ENCODE results near the gene DBNL.
A peak's percentile ranks its signal among the peaks of the same experiment; 100 is the strongest.
"Not testable (repeated sequence)": the region's sequence is repeated elsewhere in the genome, so short reads cannot be mapped to it uniquely, and the experiment has no call there.

Gene DBNL

DNA sequence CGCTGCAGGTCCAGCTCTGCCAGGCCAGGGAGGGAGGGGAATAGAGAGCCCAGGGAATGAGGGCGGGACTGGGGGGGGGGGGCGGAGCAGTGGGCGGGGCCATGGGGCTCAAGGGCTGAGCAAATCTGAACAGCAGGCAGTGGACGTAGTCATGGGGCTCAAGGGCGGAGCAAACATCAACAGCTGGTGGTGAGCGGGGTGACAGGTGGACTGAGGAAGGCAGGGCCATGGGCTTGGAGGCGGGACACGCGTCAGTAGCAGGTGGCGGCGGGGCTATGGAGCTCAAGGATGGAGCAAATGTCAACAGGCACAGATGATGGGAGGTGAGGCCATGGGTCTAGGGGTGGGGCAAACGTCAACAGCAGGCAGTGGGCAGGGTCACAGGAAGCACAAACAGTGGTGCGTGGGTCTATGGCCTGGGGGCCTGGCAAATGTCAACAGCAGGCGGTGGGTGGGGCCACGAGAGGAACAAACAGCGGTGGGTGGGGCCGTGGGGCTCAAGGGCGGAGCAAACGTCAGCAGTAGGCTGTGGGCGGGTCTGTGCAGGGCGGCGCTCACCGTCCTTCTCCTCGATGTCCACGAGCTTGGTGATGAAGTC, 5.4 kb upstream of the DBNL start:
- not testable (repeated sequence) for FAIRE-seq
- peak; percentile 70 for DNase-seq (ENCODE audit: insufficient read length, low spot score)

DNA sequence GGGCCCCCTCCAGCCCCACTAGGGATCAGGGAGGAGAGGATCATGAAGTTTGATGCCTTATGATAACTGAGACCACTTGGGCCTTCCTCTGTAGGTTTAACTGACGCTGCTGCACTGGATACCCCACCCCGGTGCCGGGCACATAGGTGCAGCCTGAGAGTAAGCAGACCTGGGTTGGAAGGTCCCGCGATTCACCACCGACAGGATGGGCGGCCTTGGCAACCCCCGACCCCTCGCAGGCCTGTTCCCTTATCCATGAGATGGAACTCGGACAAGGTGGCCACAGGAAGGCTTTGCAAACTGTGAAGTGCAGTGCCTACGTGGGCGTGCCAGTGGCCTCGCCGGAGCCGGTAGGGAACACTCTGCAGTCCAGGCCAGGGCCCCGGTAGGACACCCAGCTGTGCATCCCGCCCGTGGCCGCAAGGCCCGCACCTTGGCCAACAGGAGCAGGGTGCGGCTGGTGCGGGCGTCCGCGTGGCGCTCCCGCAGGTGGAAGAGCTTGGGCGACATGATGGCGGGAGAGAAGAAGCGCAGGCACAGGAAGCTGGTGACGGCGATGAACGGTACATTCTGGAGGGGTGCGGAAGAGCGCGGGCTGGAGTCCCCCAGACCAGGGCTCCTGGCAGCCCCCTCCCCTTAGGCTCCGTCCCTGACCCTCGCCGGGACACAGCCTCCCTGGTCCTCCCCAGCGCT, 4.6 kb upstream of the DBNL start:
- FAIRE-seq; DNase-seq (ENCODE audit: insufficient read length, low spot score): not testable (repeated sequence)

DNA sequence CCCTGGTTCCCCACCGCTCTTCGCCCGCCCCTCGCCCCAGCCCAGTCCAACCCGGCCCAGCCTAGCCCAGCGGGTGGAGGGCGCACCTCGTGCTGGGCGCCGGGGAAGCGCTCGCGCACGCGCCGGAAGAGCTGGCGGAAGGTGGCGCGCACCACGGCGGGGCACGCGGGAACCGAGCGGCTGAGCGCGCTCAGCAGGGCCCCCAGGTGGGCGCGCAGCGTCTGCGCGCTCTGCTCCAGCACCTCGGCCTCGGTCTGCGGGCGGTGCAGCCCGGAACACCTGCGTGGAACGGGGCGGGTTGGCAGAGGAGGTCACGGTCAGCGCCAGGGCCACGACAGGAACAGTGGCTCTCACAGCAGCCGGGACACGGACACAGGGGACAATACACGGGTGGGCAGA, 4.0 kb upstream of the DBNL start:
- DNase-seq (ENCODE audit: insufficient read length, low spot score); FAIRE-seq: not testable (repeated sequence)

DNA sequence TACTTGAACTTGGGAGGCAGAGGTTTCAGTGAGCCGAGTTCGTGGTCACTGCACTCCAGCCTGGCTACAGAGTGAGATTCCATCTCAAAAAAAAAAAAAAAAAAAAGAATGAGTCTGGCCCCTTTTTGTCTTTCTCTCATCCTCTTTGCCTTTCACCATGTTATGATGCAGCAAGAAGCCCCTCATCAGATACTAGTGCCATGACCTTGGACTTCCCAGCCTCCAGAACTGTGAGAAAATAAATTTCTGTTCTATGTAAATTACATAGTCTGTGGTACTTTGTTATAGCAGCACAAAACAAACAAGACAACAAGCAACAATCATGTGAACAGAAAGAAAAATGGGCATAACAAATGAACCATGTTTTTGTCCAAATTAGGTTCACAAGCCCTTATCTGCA, 2.3 kb upstream of the DBNL start:
- TF ChIP-seq, protein P1, sequence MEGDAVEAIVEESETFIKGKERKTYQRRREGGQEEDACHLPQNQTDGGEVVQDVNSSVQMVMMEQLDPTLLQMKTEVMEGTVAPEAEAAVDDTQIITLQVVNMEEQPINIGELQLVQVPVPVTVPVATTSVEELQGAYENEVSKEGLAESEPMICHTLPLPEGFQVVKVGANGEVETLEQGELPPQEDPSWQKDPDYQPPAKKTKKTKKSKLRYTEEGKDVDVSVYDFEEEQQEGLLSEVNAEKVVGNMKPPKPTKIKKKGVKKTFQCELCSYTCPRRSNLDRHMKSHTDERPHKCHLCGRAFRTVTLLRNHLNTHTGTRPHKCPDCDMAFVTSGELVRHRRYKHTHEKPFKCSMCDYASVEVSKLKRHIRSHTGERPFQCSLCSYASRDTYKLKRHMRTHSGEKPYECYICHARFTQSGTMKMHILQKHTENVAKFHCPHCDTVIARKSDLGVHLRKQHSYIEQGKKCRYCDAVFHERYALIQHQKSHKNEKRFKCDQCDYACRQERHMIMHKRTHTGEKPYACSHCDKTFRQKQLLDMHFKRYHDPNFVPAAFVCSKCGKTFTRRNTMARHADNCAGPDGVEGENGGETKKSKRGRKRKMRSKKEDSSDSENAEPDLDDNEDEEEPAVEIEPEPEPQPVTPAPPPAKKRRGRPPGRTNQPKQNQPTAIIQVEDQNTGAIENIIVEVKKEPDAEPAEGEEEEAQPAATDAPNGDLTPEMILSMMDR (IDR thresholded peaks at IDR 0.05; ENCODE audit: insufficient read depth, missing control alignments) = no peak
- FAIRE-seq (no peak), DNase-seq (ENCODE audit: insufficient read length, low spot score) (no peak)

DNA sequence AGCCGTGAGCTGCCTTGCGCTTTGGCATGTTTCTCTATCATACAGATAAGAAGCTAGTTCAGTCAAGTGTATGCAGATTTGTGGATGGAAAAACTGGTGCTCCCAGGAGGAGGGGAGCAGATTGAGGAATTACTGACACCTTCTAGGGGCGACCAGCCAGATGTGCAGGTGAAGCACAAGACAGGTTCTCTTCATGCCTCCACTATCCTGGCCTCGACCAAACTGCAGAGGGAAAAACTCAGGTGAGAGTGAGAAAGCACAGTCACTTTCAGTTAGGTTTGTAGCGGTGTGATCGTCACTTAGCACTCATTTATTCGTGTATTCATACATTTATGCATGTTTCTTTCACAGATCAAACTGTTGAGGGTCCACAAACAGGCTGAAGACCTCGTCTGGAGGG, 600 bp upstream of the DBNL start:
- TF ChIP-seq, protein P1 (IDR thresholded peaks at IDR 0.05; ENCODE audit: insufficient read depth, missing control alignments) = no peak
- DNase-seq (ENCODE audit: insufficient read length, low spot score) (no peak), FAIRE-seq (no peak)

DNA sequence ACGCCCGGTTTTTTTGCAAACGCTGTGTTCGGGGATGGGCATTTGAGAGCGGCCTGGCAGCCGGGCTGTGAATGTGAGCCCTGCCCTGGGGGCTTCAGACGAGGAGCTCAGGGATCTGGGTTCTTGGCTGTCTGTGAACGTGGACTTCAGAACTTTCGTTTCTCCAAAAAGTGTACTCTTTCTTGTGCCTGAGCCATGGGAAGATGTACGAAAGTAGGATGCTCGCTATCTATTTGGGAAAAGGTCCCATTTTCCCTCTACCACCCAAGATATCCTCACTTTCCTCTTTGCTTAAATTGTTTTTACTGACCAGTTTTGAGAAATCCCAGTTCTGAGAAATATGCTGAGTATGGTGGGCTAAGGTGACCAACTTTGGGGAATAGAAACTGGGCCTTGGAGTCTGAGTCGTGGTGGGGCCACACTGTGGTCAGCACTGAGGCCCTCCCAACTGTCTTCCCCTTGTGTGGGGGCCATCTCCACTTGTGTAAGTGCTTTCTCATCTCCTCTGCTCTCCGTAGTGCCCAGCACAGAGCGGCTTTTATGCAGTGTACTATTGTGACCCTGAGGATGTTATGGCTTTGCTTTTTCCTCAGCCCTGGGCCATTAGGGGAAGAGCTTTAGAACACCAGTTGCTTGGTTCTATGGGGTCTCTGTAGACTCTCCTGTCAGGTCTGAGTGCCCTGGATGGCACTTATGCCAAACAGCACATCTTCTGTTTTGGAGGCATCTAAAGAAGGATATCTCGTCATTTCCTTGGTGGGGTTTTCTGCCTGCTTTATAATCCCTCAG, 918 bp downstream of the DBNL start:
- TF ChIP-seq, protein P1 (IDR thresholded peaks at IDR 0.05; ENCODE audit: insufficient read depth, missing control alignments) = no peak
- FAIRE-seq (no peak), DNase-seq (ENCODE audit: insufficient read length, low spot score) (no peak)

DNA sequence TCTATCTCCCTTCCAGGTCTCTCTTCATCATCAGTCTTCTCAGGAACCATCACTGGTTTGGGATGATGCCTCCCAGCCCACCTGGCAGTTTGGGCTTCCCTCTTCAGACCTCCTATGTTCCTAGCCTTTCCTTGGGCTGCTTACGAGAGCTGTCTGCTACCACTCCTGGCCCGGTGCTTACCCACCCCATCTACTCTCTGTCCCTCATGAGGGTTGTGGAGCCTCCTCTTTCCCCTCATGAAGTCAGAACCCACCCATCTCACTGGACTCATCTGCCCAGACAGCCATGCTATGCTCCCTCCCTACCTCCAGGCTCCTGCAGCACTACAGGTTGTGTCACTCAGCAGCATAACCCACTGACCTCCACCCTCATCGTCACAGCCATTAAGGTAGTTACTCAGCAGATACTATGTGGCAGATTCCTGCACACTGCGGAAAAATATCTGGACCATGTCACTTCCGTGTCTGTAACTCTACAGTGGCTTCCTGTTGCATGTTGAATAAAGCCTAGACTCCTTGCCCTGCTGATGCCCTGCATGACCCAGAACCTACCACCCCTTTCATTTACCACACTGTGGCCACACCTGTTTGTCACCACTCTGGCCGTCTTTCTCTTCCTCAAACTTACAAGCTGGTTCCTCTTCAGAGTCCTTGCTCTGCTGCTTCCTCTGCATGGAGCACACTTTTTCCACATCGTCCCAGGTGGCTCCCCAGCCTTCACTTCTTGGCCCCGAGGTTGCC, 2.0 kb downstream of the DBNL start:
- FAIRE-seq = no peak
- TF ChIP-seq, protein P1 (IDR thresholded peaks at IDR 0.05; ENCODE audit: insufficient read depth, missing control alignments) = no peak
- DNase-seq (ENCODE audit: insufficient read length, low spot score) = no peak

DNA sequence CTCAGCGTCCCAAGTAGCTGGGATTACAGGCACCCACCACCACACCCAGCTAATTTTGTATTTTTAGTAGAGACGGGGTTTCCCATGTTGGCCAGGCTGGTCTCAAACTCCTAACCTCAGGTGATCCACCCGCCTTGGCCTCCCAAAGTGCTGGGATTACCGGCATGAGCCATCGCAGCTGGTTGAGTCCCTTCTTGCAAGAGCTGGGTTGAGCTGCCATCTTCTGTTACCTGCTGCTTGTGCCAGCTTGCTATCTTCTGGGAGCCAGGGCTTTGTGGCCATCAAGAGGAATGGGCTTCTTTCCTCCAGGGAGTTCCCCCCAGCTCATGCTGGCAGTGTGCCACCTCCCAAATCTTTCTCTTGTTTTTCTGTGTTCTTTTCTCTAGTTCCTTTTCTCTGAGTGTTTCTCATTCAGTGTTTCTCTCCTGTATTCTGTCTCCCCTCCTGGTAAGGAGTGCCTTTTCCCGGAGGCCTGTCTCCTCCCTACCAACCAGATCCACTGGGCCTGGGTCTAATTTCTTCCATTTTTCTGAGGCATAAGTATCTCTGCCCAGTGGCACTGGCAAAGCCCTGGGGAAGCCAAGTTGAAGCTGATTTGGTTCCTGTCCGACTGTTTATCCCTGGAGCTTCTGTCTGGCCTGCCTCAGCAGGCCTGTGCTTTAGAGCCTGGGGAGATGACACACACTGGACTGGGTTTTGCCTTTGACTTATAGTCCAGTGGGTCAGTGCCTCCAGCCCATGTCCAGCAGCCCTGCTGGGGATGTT, 3.7 kb downstream of the DBNL start:
- TF ChIP-seq, protein P1 (IDR thresholded peaks at IDR 0.05; ENCODE audit: insufficient read depth, missing control alignments) = no peak
- DNase-seq (ENCODE audit: insufficient read length, low spot score) (no peak), FAIRE-seq (no peak)
